Measurements from ENCODE around the gene RNF4. TPM values are rescaled to one million over a fixed set of nuclear protein-coding genes. Genes with fewer than 3 reads are reported as not detected.
"Not testable (repeated sequence)": the region's sequence is repeated elsewhere in the genome, so short reads cannot be mapped to it uniquely, and the experiment has no call there.

The RNF4 gene
- total RNA-seq, 1 donor from 2014 or later, result 31.1 TPM

DNA sequence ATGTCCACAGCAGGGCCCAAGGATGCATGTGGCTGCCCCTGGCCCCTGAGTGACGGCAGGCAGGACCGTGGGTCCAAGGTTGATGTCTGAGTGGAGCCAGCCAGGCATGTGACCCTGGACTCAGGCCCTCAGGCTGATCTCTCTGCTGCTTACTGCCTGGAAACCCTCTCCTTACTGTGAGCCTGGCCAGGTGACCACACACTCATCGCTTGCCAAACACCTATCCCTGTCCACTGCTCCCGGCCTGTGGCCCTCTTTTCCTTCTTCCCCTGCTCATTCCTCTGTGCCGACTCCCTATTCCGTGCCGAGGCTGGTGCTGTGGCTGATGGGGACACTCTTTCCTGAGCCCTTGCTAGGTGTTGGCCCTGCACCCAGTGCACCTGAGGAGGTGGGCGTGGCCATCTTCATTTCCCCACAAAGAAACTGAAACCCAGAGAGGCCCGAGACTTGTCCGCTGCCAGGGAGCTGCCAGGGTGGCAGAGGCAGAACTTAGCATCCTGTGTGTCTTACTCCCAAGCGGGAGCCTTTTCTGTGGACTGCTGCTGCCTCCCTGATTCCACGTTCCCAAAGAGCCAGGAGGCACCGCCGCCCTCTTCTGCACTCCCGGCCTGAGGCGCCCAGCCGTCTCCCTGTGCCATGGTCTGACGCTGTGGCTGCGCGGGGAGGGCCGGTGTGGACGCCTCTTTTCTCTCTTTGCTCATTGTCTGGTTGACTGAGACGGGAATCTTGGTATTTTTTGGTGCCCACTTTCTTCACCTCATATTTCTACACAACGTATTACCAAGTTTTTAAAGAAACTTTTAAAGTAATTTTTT is 11.2 kb upstream of the RNF4 start:
- no peak for DNase-seq (ENCODE audit: low read depth in 2 of 2)

DNA sequence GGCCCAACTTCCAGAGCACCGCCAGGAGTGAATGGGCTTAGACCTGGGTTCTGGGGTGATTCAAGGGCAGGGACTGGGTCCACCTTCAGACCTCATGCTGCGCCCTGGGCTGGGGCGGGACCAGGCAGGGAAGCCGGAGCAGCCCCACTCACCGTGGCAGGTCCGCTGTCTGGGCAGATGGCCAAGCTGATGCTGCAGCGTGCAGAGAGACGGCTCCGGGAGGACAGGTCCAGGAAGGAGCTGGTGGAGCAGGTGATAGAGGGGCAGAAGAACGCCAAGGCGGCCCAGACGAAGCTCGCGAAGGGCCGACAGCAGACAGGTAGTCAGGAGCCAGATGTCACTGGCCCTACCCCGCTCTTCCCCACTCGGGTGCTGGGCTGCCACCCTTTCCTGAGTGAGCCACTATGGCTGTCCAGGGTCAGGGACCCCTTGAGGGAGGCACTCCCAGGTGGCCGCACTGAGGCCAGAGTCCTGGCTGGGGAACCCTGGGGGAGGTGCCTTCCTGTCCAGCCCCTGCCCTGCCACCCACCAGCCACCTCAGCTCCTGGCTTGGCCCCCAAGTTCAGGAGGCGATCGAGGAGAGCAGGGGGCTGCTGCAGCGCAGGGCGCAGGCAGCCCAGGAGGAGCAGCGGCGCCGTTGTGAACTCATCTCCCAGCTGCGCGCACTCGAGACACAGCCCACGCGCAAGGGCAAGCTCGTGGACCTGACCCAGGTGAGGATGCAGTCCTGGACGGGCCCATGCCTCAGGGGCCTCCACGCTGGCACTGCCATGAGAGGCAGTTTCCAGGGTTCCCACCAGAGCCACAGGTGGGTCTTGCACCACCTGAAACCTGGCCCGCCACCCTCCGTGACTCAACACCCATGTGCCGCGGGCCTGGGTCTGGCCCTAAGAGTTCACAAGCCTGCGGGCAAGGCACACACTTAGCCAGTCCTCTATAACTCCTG is 10.1 kb upstream of the RNF4 start:
- DNase-seq (ENCODE audit: low read depth in 2 of 2), result no peak

- DNase-seq (ENCODE audit: low read depth in 2 of 2), result no peak
Observed at GRCh38 chr4:2459589-2460349, 9.1 kb upstream of the RNF4 start.

DNA sequence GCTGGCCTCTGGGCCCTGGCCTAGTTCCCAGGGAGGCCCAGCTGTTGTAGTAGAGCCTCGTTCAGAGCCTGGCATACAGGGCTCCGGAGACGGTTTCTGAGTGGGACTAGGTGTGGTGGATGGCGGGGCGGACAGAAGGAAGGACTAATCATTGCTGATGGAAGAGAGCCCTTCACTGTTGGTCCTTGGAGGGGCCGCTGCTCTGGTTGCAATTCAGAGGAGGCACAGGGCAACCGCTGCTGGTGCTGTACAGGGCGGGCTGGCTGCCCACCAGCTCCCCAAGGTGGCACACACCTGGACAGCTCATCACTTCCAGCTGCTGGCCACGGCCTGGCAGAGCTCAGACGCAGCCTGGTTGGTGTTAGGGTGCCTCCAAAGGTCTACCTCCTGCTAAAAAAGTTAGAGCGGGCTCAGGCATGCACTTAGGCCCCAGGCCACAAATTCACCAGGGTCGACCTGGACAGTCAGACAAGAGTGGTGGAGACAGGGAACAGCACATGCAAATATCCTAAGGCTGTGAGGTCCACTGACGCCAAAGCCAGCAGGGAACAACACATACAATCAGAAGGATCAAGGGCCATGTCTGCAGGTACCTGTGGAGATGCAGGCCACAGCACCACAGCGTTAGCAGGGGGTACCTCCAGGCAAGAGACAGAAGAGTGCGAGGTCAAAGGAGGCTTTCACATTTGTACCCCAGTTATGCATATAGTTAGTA is 7.5 kb upstream of the RNF4 start:
- DNase-seq (ENCODE audit: low read depth in 2 of 2), result no peak

DNA sequence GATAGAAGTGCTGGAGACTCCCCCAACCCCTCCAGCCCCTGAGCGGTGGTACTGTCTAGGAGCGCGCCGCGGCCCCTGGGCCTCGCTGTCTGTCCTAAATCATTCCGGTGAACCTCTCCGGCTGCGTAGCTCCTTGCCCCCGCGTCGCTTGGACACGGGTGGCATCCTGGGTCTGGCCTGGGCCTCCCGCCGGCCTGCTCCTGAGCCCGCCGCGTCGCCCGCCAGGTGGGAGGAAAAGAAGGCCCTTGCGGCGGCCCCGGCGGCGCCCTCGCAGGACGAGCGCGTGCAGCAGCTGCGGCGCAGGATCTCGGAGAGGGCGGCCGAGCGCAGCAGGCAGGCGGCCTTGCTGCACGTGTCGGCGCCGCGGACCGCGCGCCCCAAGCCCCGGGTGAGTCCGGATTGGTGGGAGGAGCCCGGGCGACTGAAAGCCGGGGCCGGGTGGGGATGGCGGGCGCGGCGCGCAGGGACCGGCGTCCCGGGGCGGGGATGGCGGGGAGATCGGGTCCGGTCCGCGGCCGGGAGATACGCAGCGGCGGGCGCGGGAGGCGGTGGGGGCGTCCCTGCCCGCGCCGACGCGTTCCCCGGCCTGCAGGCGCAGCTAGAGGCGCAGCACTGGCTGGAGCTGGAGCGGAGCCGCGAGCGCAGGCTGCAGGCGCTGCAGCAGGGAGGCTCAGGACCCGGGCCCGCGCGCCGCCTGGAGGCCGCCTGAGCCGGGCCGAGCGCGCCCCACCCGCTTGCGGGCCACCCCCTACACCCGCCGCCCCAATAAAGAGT is 6.5 kb upstream of the RNF4 start:
- peak; percentile 48 to 85 for DNase-seq (ENCODE audit: low read depth in 2 of 2)

- no peak for DNase-seq (ENCODE audit: low read depth in 2 of 2)
Observed at GRCh38 chr4:2462992-2463762, 5.7 kb upstream of the RNF4 start.

DNA sequence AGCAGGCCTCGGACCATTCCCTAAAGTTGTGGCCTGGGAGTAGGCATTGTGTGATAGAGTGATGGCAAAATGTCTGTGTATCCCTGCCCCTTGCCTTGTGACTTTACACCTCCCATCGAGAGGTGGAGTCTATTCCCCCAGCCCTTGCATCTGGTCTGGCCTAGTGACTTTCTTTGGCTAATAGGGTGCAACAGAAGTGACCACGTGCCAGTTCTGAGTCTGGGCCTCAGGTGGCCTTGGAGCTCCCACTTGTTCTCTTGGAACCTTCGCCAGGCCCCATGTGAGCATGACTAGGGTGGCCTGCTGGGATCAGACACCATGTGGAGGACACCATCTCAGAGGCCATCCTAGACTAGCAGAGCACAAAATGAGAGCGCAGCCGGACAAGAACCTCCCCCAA is 3.9 kb upstream of the RNF4 start:
- no peak for DNase-seq (ENCODE audit: low read depth in 2 of 2)

- DNase-seq (ENCODE audit: low read depth in 2 of 2), result not testable (repeated sequence)
Observed at GRCh38 chr4:2465544-2465943, 3.4 kb upstream of the RNF4 start.

- peak in 1 of 2 donors; percentile 50 for DNase-seq (ENCODE audit: low read depth in 2 of 2)
Observed at GRCh38 chr4:2469192-2469984, 482 bp downstream of the RNF4 start.

GRCh38 chr4:2470791-2471190 is 1.9 kb downstream of the RNF4 start:
- DNase-seq (ENCODE audit: low read depth in 2 of 2), result no peak

- DNase-seq (ENCODE audit: low read depth in 2 of 2), result no peak
Observed at GRCh38 chr4:2472187-2472586, 3.3 kb downstream of the RNF4 start.

DNA sequence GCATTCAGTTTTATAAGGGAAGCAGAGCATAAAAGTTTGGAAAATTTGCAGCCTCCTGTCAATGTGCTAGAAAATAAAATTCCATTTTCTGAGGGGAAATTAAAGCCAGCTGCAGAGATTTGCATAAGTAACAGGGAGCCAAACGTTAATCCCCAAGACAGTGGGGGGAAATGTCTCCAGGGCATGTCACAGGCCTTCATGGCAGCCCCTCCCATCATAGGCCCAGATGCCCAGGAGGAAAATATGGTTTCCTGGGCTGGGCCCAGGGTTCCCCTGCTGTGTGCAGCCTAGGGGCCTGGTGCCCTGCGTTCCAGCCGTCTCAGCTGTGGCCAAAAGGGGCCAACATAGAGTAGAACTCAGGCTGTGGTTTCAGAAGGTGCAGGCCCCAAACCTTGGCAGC is 9.3 kb downstream of the RNF4 start:
- no peak for DNase-seq (ENCODE audit: low read depth in 2 of 2)

- no peak for DNase-seq (ENCODE audit: low read depth in 2 of 2)
Observed at GRCh38 chr4:2480649-2481048, 11.7 kb downstream of the RNF4 start.

- DNase-seq (ENCODE audit: low read depth in 2 of 2), result no peak
Observed at GRCh38 chr4:2482192-2482591, 13.3 kb downstream of the RNF4 start.

GRCh38 chr4:2482693-2483092 is 13.8 kb downstream of the RNF4 start:
- DNase-seq (ENCODE audit: low read depth in 2 of 2), result peak in 1 of 2 donors; percentile 62

GRCh38 chr4:2483237-2483636 is 14.3 kb downstream of the RNF4 start:
- no peak for DNase-seq (ENCODE audit: low read depth in 2 of 2)

- no peak for DNase-seq (ENCODE audit: low read depth in 2 of 2)
Observed at GRCh38 chr4:2484185-2484584, 15.3 kb downstream of the RNF4 start.

DNA sequence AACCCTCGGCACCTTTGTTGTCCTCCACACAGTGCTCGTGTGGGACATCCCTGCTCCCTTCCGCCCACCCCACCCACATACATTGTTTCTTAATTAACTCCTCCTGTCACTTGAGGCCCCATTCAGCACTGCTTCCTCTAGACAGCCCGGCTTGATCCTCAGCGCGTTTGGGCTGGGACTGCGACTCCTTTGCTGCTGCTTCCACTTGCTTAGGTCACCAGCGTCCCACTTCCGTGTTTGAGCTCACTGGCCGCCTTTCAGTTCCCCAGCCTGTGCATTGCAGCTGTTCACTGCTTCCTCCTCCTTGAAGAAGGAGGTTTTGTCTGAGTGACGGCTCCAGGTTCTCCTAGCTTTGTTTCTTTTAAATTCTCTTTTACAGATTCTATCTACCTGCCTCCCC is 16.1 kb downstream of the RNF4 start:
- peak in 1 of 2 donors; percentile 56 for DNase-seq (ENCODE audit: low read depth in 2 of 2)

GRCh38 chr4:2485956-2486355 is 17.1 kb downstream of the RNF4 start:
- DNase-seq (ENCODE audit: low read depth in 2 of 2), result no peak
